ENCODE data around the gene GLYR1. TPM values are rescaled to one million over a fixed set of nuclear protein-coding genes. Genes with fewer than 3 reads are reported as not detected.

Gene GLYR1
- total and polyA plus RNA-seq, 9 of the 15 experiments (the other 6 are each of a cell fraction or from before 2014, with no cell fraction given), result 6.7 to 99.2 (median 60.2) TPM

- Histone ChIP-seq H3K9ac (ENCODE audit: insufficient read depth in 1 of 2, low read depth in 2 of 2, low read length in 2 of 2) (no peak overlapping the region), H2AFZ (ENCODE audit: low read depth, low read length) (no peak overlapping the region), H3K79me2 (ENCODE audit: control insufficient read depth, insufficient read depth, low read length) (no peaks in the 10 kb centered on the region), H3K4me2 (ENCODE audit: insufficient read depth, low read length) (no peak overlapping the region), H3K36me3 (ENCODE audit: control insufficient read depth, insufficient read depth, low read length) (peaks cover 93% of the 10 kb centered on the region), H3K9me3 (replicated peaks; ENCODE audit: control insufficient read depth, insufficient read depth, low read depth, low read length) (no peaks in the 10 kb centered on the region), H4K20me1 (replicated peaks; ENCODE audit: control insufficient read depth, insufficient read depth, low read length) (no peaks in the 10 kb centered on the region), H3K9me1 (ENCODE audit: control insufficient read depth, insufficient read depth, low read length) (no peaks in the 10 kb centered on the region), H3K4me3 (no peak overlapping the region), H3K27me3 (ENCODE audit: control insufficient read depth in 2 of 2, insufficient read depth in 2 of 2, low read length in 2 of 2) (no peaks in the 10 kb centered on the region), H3K27ac (ENCODE audit: extremely low read depth, low read depth, low read length) (no peak overlapping the region), H3K4me1 (replicated peaks in 1 of 2; ENCODE audit: control insufficient read depth in 2 of 2, insufficient read depth in 2 of 2, low read length in 2 of 2) (peaks cover 0 to under 1% of the 10 kb centered on the region in 2 experiments; a peak in 1 of 5 replicates)
- intact Hi-C loops (cut with micrococcal nuclease) (no loop called here), in situ Hi-C loops (cut with MboI) (no loop called here)
- POLR2A ChIA-PET, result interaction anchor here (0.6 to 1.3 kb wide), 2 partner anchors 9 to 106 kb away, joined by 3 to 6 read pairs; no protein-coding TSS in a partner anchor
- WGBS (ENCODE audit: insufficient coverage, low coverage, missing lambda C conversion rate), result 92% methylated on average over 11 of the region's 11 CpGs
- ATAC-seq, result no peak
- CTCF ChIA-PET (ENCODE audit: low intra/inter-chr PET ratio), result no interaction called here
- no TSS peak for BruUV-seq (replicated peaks)
- no peak for FAIRE-seq
- DNase-seq (ENCODE audit: extremely low read depth in 1 of 4, low spot score in 3 of 4), result no peak
- TF ChIP-seq CCNT2 (IDR thresholded peaks at IDR 0.05; ENCODE audit: borderline replicate concordance, extremely low read depth, insufficient read length, low read depth, low read length) (no peak), ZFPM2 (CRISPR knock-in tag; IDR thresholded peaks at IDR 0.05) (no peak), MIER1 (IDR thresholded peaks at IDR 0.05; ENCODE audit: low read depth) (no peak), ZNF551 (CRISPR knock-in tag; IDR thresholded peaks at IDR 0.05) (no peak), MLLT1 (IDR thresholded peaks at IDR 0.05) (no peak), CBX5 (IDR thresholded peaks at IDR 0.05; ENCODE audit: borderline replicate concordance, low read depth) (no peak), ETV1 (tag; conservative IDR thresholded peaks at IDR 0.05; ENCODE audit: low read depth) (no peak), SIN3B (IDR thresholded peaks at IDR 0.05; ENCODE audit: low read depth) (no peak), PYGO2 (tag; IDR thresholded peaks at IDR 0.05) (no peak), RBFOX2 (IDR thresholded peaks at IDR 0.05; ENCODE audit: low read depth, low read length) (no peak), ZNF592 (IDR thresholded peaks at IDR 0.05) (no peak), AFF1 (IDR thresholded peaks at IDR 0.05; ENCODE audit: low read depth in 1 of 2, partially characterized antibody in 2 of 2) (no peak)
These were observed 29.7 kb upstream of the GLYR1 start for GRCh38 chr16:4876646-4877379.

Measured in K562 (cell line).